NCI-H69 (cell line): ENCODE data around the gene BICDL2.

ENCODE experiments used
- DNase-seq: peaks from one replicate; lab custom pipeline; 2025; lab: John Stamatoyannopoulos, UW

BICDL2 gene

GRCh38 chr16:2983706-2984136, 53.0 kb downstream of the BICDL2 start:
- peak; percentile 92 for DNase-seq

- no peak for DNase-seq
Measured at GRCh38 chr16:2982402-2982801, 54.3 kb downstream of the BICDL2 start.

GRCh38 chr16:2981899-2982250, 54.9 kb downstream of the BICDL2 start:
- DNase-seq, result peak; percentile 38

- no peak for DNase-seq
Measured at GRCh38 chr16:2981177-2981898, 55.4 kb downstream of the BICDL2 start.

- DNase-seq, result peak; percentile 95
Measured at GRCh38 chr16:2980227-2981176, 56.2 kb downstream of the BICDL2 start, which contains the start of gene PKMYT1. TSS of gene PKMYT1 (minus strand) at chr16:2980446. CDS start at chr16:2979657, 789 bp downstream.

GRCh38 chr16:2979669-2980226, 57.0 kb downstream of the BICDL2 start:
- DNase-seq, result peak; percentile 67
